ENCODE measurements around the gene DAGLA. TPM values are rescaled to one million over a fixed set of nuclear protein-coding genes. Genes with fewer than 3 reads are reported as not detected.
A peak's percentile ranks its signal among the peaks of the same experiment; 100 is the strongest.

The DAGLA gene
- total RNA-seq, 1 donor from 2014 or later: 5.1 TPM

GRCh38 chr11:61693922-61694601, 13.9 kb downstream of the DAGLA start:
- Mint-ChIP-seq H3K27ac (ENCODE audit: unreplicated experiment) (peak overlapping the region; percentile 23), H3K4me3 (ENCODE audit: unreplicated experiment) (no peak overlapping the region), H3K4me1 (ENCODE audit: unreplicated experiment) (peaks cover 55% of the 10 kb centered on the region), H3K36me3 (ENCODE audit: unreplicated experiment) (no peaks in the 10 kb centered on the region), H3K9me3 (ENCODE audit: unreplicated experiment) (no peaks in the 10 kb centered on the region), H3K27me3 (ENCODE audit: unreplicated experiment) (no peaks in the 10 kb centered on the region)
- no peak for DNase-seq (ENCODE audit: extremely low spot score, unreplicated experiment)
- TF ChIP-seq CTCF (IDR thresholded peaks at IDR 0.05): no peak

GRCh38 chr11:61694602-61694939, 14.4 kb downstream of the DAGLA start:
- H3K27me3 Mint-ChIP-seq (ENCODE audit: unreplicated experiment): no peaks in the 10 kb centered on the region
- no peak overlapping the region for H3K4me3 Mint-ChIP-seq (ENCODE audit: unreplicated experiment)
- peaks cover 56% of the 10 kb centered on the region for H3K4me1 Mint-ChIP-seq (ENCODE audit: unreplicated experiment)
- no peaks in the 10 kb centered on the region for H3K36me3 Mint-ChIP-seq (ENCODE audit: unreplicated experiment)
- no peak for TF ChIP-seq CTCF (IDR thresholded peaks at IDR 0.05)
- H3K9me3 Mint-ChIP-seq (ENCODE audit: unreplicated experiment): no peaks in the 10 kb centered on the region
- DNase-seq (ENCODE audit: extremely low spot score, unreplicated experiment): no peak
- no peak overlapping the region for H3K27ac Mint-ChIP-seq (ENCODE audit: unreplicated experiment)

GRCh38 chr11:61694946-61695706, 14.9 kb downstream of the DAGLA start:
- H3K36me3 Mint-ChIP-seq (ENCODE audit: unreplicated experiment): no peaks in the 10 kb centered on the region
- no peak for DNase-seq (ENCODE audit: extremely low spot score, unreplicated experiment)
- peaks cover 59% of the 10 kb centered on the region for H3K4me1 Mint-ChIP-seq (ENCODE audit: unreplicated experiment)
- peak; percentile 42 for TF ChIP-seq CTCF (IDR thresholded peaks at IDR 0.05)
- H3K9me3 Mint-ChIP-seq (ENCODE audit: unreplicated experiment): no peaks in the 10 kb centered on the region
- H3K27me3 Mint-ChIP-seq (ENCODE audit: unreplicated experiment): no peaks in the 10 kb centered on the region
- H3K4me3 Mint-ChIP-seq (ENCODE audit: unreplicated experiment): no peak overlapping the region
- H3K27ac Mint-ChIP-seq (ENCODE audit: unreplicated experiment): peak overlapping the region; percentile 65

- Mint-ChIP-seq H3K27me3 (ENCODE audit: unreplicated experiment) (no peaks in the 10 kb centered on the region), H3K4me1 (ENCODE audit: unreplicated experiment) (peaks cover 63% of the 10 kb centered on the region), H3K9me3 (ENCODE audit: unreplicated experiment) (no peaks in the 10 kb centered on the region), H3K36me3 (ENCODE audit: unreplicated experiment) (no peaks in the 10 kb centered on the region), H3K4me3 (ENCODE audit: unreplicated experiment) (no peak overlapping the region), H3K27ac (ENCODE audit: unreplicated experiment) (peak overlapping the region; percentile 65)
- DNase-seq (ENCODE audit: extremely low spot score, unreplicated experiment): no peak
- TF ChIP-seq CTCF (IDR thresholded peaks at IDR 0.05): no peak
Observed at GRCh38 chr11:61695917-61696316, 15.7 kb downstream of the DAGLA start.

GRCh38 chr11:61696602-61697001, 16.4 kb downstream of the DAGLA start:
- no peak for DNase-seq (ENCODE audit: extremely low spot score, unreplicated experiment)
- Mint-ChIP-seq H3K27ac (ENCODE audit: unreplicated experiment) (peak overlapping the region; percentile 41), H3K36me3 (ENCODE audit: unreplicated experiment) (no peaks in the 10 kb centered on the region), H3K4me1 (ENCODE audit: unreplicated experiment) (peaks cover 59% of the 10 kb centered on the region), H3K4me3 (ENCODE audit: unreplicated experiment) (no peak overlapping the region), H3K9me3 (ENCODE audit: unreplicated experiment) (no peaks in the 10 kb centered on the region), H3K27me3 (ENCODE audit: unreplicated experiment) (no peaks in the 10 kb centered on the region)
- no peak for TF ChIP-seq CTCF (IDR thresholded peaks at IDR 0.05)
